ENCODE measurements around the gene KRTAP19-5.
"Not testable (repeated sequence)": the region's sequence is repeated elsewhere in the genome, so short reads cannot be mapped to it uniquely, and the experiment has no call there.

KRTAP19-5 gene
- total RNA-seq: 0 reads per million in 4 experiments

GRCh38 chr21:30502041-30502440 is at the start of gene KRTAP19-5:
TSS of gene KRTAP19-5 (minus strand) at chr21:30502141. CDS start at chr21:30502090, 51 bp downstream.
- DNase-seq: no peak

GRCh38 chr21:30541764-30542163 is 39.8 kb upstream of the KRTAP19-5 start, which contains the start of gene KRTAP19-6:
TSS of gene KRTAP19-6 (minus strand) at chr21:30541864. CDS start at chr21:30541833, 31 bp downstream.
- no peak for DNase-seq

GRCh38 chr21:30518876-30519275 is 16.9 kb upstream of the KRTAP19-5 start:
- no peak for DNase-seq

GRCh38 chr21:30515681-30516080 is 13.7 kb upstream of the KRTAP19-5 start:
- no peak for DNase-seq

- not testable (repeated sequence) for DNase-seq
These were observed 3.8 kb upstream of the KRTAP19-5 start for GRCh38 chr21:30505621-30506205.

GRCh38 chr21:30497065-30497464 is 4.9 kb downstream of the KRTAP19-5 start, which contains the start of gene KRTAP19-4:
TSS of gene KRTAP19-4 (minus strand) at chr21:30497165. CDS start at chr21:30497110, 55 bp downstream.
- no peak for DNase-seq

- DNase-seq: no peak
These were observed 9.9 kb downstream of the KRTAP19-5 start, which contains the start of gene KRTAP19-3 for GRCh38 chr21:30491963-30492428. TSS of gene KRTAP19-3 (minus strand) at chr21:30492013. CDS start at chr21:30491957, 56 bp downstream.

- DNase-seq: no peak
These were observed 14.6 kb downstream of the KRTAP19-5 start, which contains the start of gene KRTAP19-2 for GRCh38 chr21:30487336-30487735. TSS of gene KRTAP19-2 (minus strand) at chr21:30487436. CDS start at chr21:30487348, 88 bp downstream.

GRCh38 chr21:30486180-30486579 is 15.8 kb downstream of the KRTAP19-5 start:
- no peak for DNase-seq

GRCh38 chr21:30482130-30482529 is 19.8 kb downstream of the KRTAP19-5 start:
- DNase-seq: no peak

- no peak for DNase-seq
These were observed 21.8 kb downstream of the KRTAP19-5 start, which contains the start of gene KRTAP19-1 for GRCh38 chr21:30480145-30480544. TSS of gene KRTAP19-1 (minus strand) at chr21:30480367. CDS start at chr21:30480317, 50 bp downstream.

GRCh38 chr21:30479259-30479658 is 22.7 kb downstream of the KRTAP19-5 start:
- no peak for DNase-seq

- no peak for DNase-seq
These were observed 23.9 kb downstream of the KRTAP19-5 start for GRCh38 chr21:30478004-30478403.

- no peak for DNase-seq
These were observed 32.8 kb downstream of the KRTAP19-5 start for GRCh38 chr21:30468900-30469714.

- DNase-seq: no peak
These were observed 38.2 kb downstream of the KRTAP19-5 start for GRCh38 chr21:30463713-30464112.
